K562 (cell line): ENCODE data around the gene OR52E2. TPM values are rescaled to one million over a fixed set of nuclear protein-coding genes. Genes with fewer than 3 reads are reported as not detected.

Experiments used
- ATAC-seq: fragments of 200-7000 bp; cut with Tn5 transposase; 3 replicates; pipeline ENCODE4 v1.9.1; 2020; ENCODE audit warnings: moderate library complexity
- BruUV-seq: library from RNA; stranded (reverse); fragments of 400-500 nt; replicated peaks from 2 replicates; lab custom pipeline; 2021; lab: Mats Ljungman, UMichigan
- CTCF ChIA-PET: fragments of 300-600 bp; formaldehyde crosslinking; extraction: SDS; loops from one replicate; lab custom pipeline; 2021; ENCODE audit warnings: low intra/inter-chr PET ratio; lab: Yijun Ruan, JAX
- POLR2A ChIA-PET: fragments of 300-600, 350-650 bp; sonication (Branson Sonifier 250); formaldehyde crosslinking; extraction: SDS; loops from one replicate; lab custom pipeline; 2021; ENCODE audit warnings: antibody characterized with exemption, inconsistent platforms; lab: Yijun Ruan, JAX
- DNase-seq, 4 experiments: peaks; one replicate each; pipeline versions ENCODE4 v3.0.0 to v3.0.0-alpha.2; 2011 to 2018; ENCODE audit warnings: low spot score in 3 of 4, mixed read lengths in 3 of 4; ENCODE audit errors: extremely low read depth in 1 of 4
- FAIRE-seq: peaks from 2 replicates; lab custom pipeline; 2011; peaks lifted over from hg19 to GRCh38; lab: Jason Lieb, UNC
- H2AFZ ChIP-seq: 2 replicates; pipeline ENCODE4 v1.6.0; 2011; ENCODE audit warnings: low read depth, low read length, control low read depth, inconsistent platforms
- H3K27ac ChIP-seq: fragments of 200-600 bp; 3 replicates; pipeline ENCODE4 v1.8.0; 2011; ENCODE audit warnings: low read depth, mild to moderate bottlenecking, control low read depth, inconsistent platforms, low read length, moderate library complexity, mixed read lengths; ENCODE audit errors: extremely low read depth
- H3K27me3 ChIP-seq, 2 experiments: fragments of 300-600 bp in 1 of 2; 2 replicates in 1 of 2; 3 replicates in 1 of 2; pipeline versions ENCODE4 v1.6.0 to v1.8.0; 2011; ENCODE audit warnings: inconsistent platforms in 2 of 2, low read length in 2 of 2, mild to moderate bottlenecking in 1 of 2, mixed read lengths in 1 of 2, moderate library complexity in 1 of 2; ENCODE audit not compliant: control insufficient read depth in 2 of 2, insufficient read depth in 2 of 2
- H3K36me3 ChIP-seq: fragments of 300-600 bp; 3 replicates; pipeline ENCODE4 v1.8.0; 2011; ENCODE audit warnings: mild to moderate bottlenecking, low read length, inconsistent platforms; ENCODE audit not compliant: control insufficient read depth, insufficient read depth
- H3K4me1 ChIP-seq, 2 experiments: fragments of 200-600 bp in 1 of 2; replicated peaks in 1 of 2; 2 replicates in 1 of 2; 3 replicates in 1 of 2; pipeline versions ENCODE4 v1.5.1 to v1.8.0; 2011; ENCODE audit warnings: inconsistent platforms in 2 of 2, low read length in 2 of 2, mild to moderate bottlenecking in 1 of 2, mixed read lengths in 1 of 2, moderate library complexity in 1 of 2; ENCODE audit not compliant: control insufficient read depth in 2 of 2, insufficient read depth in 2 of 2
- H3K4me2 ChIP-seq: 2 replicates; pipeline ENCODE4 v1.6.1; 2011; ENCODE audit warnings: low read length, control low read depth, inconsistent platforms, mixed read lengths; ENCODE audit not compliant: insufficient read depth
- H3K4me3 ChIP-seq: fragments of 200-600 bp; sonication (generic), shearing (Covaris generic); 2 replicates; pipeline ENCODE4 v1.5.1; 2016; ENCODE audit warnings: control low read depth, inconsistent platforms
- H3K79me2 ChIP-seq: fragments of 200-600 bp; 3 replicates; pipeline ENCODE4 v1.8.0; 2011; ENCODE audit warnings: low read length, inconsistent platforms; ENCODE audit not compliant: control insufficient read depth, insufficient read depth
- H3K9ac ChIP-seq, 2 experiments: 2 replicates each; pipeline versions ENCODE4 v1.6.0 to v1.6.1; 2011; ENCODE audit warnings: low read depth in 2 of 2, low read length in 2 of 2, control low read depth in 1 of 2, inconsistent platforms in 1 of 2, mild to moderate bottlenecking in 1 of 2, mixed read lengths in 1 of 2; ENCODE audit not compliant: insufficient read depth in 1 of 2
- H3K9me1 ChIP-seq: one replicate; pipeline ENCODE4 v1.6.0; 2011; ENCODE audit warnings: inconsistent platforms, mild to moderate bottlenecking, low read length, moderate library complexity; ENCODE audit not compliant: control insufficient read depth, insufficient read depth
- H3K9me3 ChIP-seq: replicated peaks from 2 replicates; pipeline ENCODE4 v1.5.1; 2011; ENCODE audit warnings: low read depth, low read length, inconsistent platforms; ENCODE audit not compliant: control insufficient read depth, insufficient read depth
- H4K20me1 ChIP-seq: replicated peaks from 2 replicates; pipeline ENCODE4 v1.6.1; 2011; ENCODE audit warnings: low read length, inconsistent platforms, mixed read lengths; ENCODE audit not compliant: control insufficient read depth, insufficient read depth
- CREB3L1 ChIP-seq: fragments of 450-650 bp; IDR thresholded peaks from 2 replicates; pipeline ENCODE4 v1.6.1; 2014; ENCODE audit warnings: low read depth, mild to moderate bottlenecking, moderate library complexity, borderline replicate concordance
- PCBP2 ChIP-seq: fragments of 200-400 bp; formaldehyde crosslinking; IDR thresholded peaks from 2 replicates; pipeline ENCODE4 v1.6.1; 2018; ENCODE audit warnings: low read length, low read depth, mild to moderate bottlenecking, moderate library complexity; ENCODE audit not compliant: poor library complexity, severe bottlenecking
- SRSF7 ChIP-seq: fragments of 200-400 bp; formaldehyde crosslinking; optimal IDR thresholded peaks from 2 replicates; pipeline ENCODE3; 2017; ENCODE audit warnings: mild to moderate bottlenecking, low read depth, low read length
- TRIM24 ChIP-seq, 2 experiments: fragments of 450-650 bp; IDR thresholded peaks; 2 replicates each; pipeline ENCODE4 v1.6.1; 2016
- U2AF2 ChIP-seq: fragments of 200-400 bp; formaldehyde crosslinking; optimal IDR thresholded peaks from 2 replicates; pipeline ENCODE3; 2017; ENCODE audit warnings: low read depth, mild to moderate bottlenecking, low read length
- ZNF436 ChIP-seq: fragments of 250-450, 450-650 bp; sonication (Bioruptor Pico); formaldehyde crosslinking; IDR thresholded peaks from 2 replicates; pipeline ENCODE4 v1.7.0; 2020; ENCODE audit warnings: mild to moderate bottlenecking
- ZNF717 ChIP-seq: fragments of 250-450 bp; sonication (Bioruptor Pico); IDR thresholded peaks from 2 replicates; pipeline ENCODE4 v1.5.0; 2021
- WGBS: fragments of 100-300 bp; shearing (Covaris generic); methylation state at CpG from one replicate; pipeline ENCODE4 v1.1.6; 2016; ENCODE audit warnings: low coverage, mixed read lengths; ENCODE audit not compliant: insufficient coverage; ENCODE audit errors: missing lambda C conversion rate; 5-methylcytosine and 5-hydroxymethylcytosine counted together
- in situ Hi-C: fragments of 300-500 bp; cut with MboI; formaldehyde crosslinking; loops from 4 replicates; pipeline ENCODE4 v1.15.0; 2018; ENCODE audit warnings: inconsistent platforms, mixed read lengths
- intact Hi-C: fragments of 100-400 bp; cut with micrococcal nuclease; formaldehyde crosslinking; loops from 2 replicates; pipeline ENCODE4 v1.14.2; 2022
- polyA plus RNA-seq, 8 experiments: library from polyadenylated mRNA; depleted of rRNA in 4 of 8; stranded (reverse) in 5 of 8; unstranded in 3 of 8; fragments of >200 nt; fragmentation: Nextera tagmentation in 2 of 8; fragmentation: Illumina TruSeq in 1 of 8; extraction: Ambion mirVana in 2 of 8; extraction: Trizol in 1 of 8; gene quantifications; 2 replicates each; pipeline versions ENCODE4 v1.2.1 to v1.2.3, GENCODE V29; 2011 to 2014; ENCODE audit warnings: inconsistent platforms in 1 of 8, missing spikeins in 1 of 8
- total RNA-seq, 7 experiments: library from RNA; depleted of rRNA in 6 of 7; stranded (reverse); fragments of >200 nt in 6 of 7; fragmentation: Illumina TruSeq in 2 of 7; extraction: Trizol in 2 of 7; gene quantifications; 2 replicates each; pipeline versions ENCODE4 v1.2.1 to v1.2.3, GENCODE V29; 2011 to 2021; ENCODE audit warnings: low replicate concordance in 1 of 7

OR52E2 gene
- total and polyA plus RNA-seq, 9 of the 15 experiments (the other 6 are each of a cell fraction or from before 2014, with no cell fraction given), result not detected

GRCh38 chr11:5103066-5103465 lies 43.6 kb upstream of the OR52E2 start:
- CTCF ChIA-PET, result no interaction called here
- H3K4me2 ChIP-seq, result no peak overlapping the region
- ATAC-seq, result no peak
- H3K27me3 ChIP-seq, result peaks cover 0 to 9% of the 10 kb centered on the region in 2 experiments; a peak in 2 of 5 replicates
- no peak overlapping the region for H3K9ac ChIP-seq
- no TSS peak for BruUV-seq
- H3K4me1 ChIP-seq, result peaks cover 2 to 3% of the 10 kb centered on the region in 2 experiments; a peak in 2 of 5 replicates
- H3K9me1 ChIP-seq, result no peaks in the 10 kb centered on the region
- H3K4me3 ChIP-seq, result no peak overlapping the region
- H3K79me2 ChIP-seq, result no peaks in the 10 kb centered on the region
- TF ChIP-seq CREB3L1, result no peak
- TF ChIP-seq PCBP2, result peak; percentile 73
- DNase-seq, result no peak
- no peak for FAIRE-seq
- no peak overlapping the region for H3K27ac ChIP-seq
- POLR2A ChIA-PET, result no interaction called here
- no peaks in the 10 kb centered on the region for H3K9me3 ChIP-seq
- H3K36me3 ChIP-seq, result no peaks in the 10 kb centered on the region
- H4K20me1 ChIP-seq, result no peaks in the 10 kb centered on the region
- no peak overlapping the region for H2AFZ ChIP-seq
- intact Hi-C loops, result loop anchor here (5.0 kb wide), 1 partner anchor 466 kb away; the partner anchor contains the start of gene OR51D1
- in situ Hi-C loops, result no loop called here

- H2AFZ ChIP-seq, result peak overlapping the region; percentile 34; the same call in 1 of the 2 replicates
- no peak overlapping the region for H3K27ac ChIP-seq
- TF ChIP-seq ZNF717 (CRISPR knock-in tag) (no peak), U2AF2 (no peak), ZNF436 (CRISPR knock-in tag) (no peak), TRIM24 (IDR thresholded peaks at IDR 0.05) (no peak), SRSF7 (no peak)
- ChIA-PET CTCF (no interaction called here), POLR2A (no interaction called here)
- no peaks in the 10 kb centered on the region for H3K9me1 ChIP-seq
- WGBS, result 0% methylated on average over 2 of the region's 2 CpGs
- no peak overlapping the region for H3K4me3 ChIP-seq
- no TSS peak for BruUV-seq
- no peak for DNase-seq
- H3K79me2 ChIP-seq, result no peaks in the 10 kb centered on the region
- no peak overlapping the region for H3K9ac ChIP-seq
- in situ Hi-C loops (no loop called here), intact Hi-C loops (loop anchor here (5.0 kb wide), 1 partner anchor 465 kb away; the partner anchor contains the start of gene OR51D1)
- H3K27me3 ChIP-seq, result peaks cover 0 to 9% of the 10 kb centered on the region in 2 experiments; a peak in 2 of 5 replicates
- no peaks in the 10 kb centered on the region for H3K36me3 ChIP-seq
- no peak for FAIRE-seq
- H3K4me1 ChIP-seq, result peaks cover 0 to 2% of the 10 kb centered on the region in 2 experiments; a peak in 2 of 5 replicates
- no peak overlapping the region for H3K4me2 ChIP-seq
- no peak; the same call in 1 of the 3 replicates for ATAC-seq
- H3K9me3 ChIP-seq, result no peaks in the 10 kb centered on the region
- H4K20me1 ChIP-seq, result no peaks in the 10 kb centered on the region
Measured at GRCh38 chr11:5102246-5102645, 42.8 kb upstream of the OR52E2 start.
